Eye (tissue), 1 donor: ENCODE data around the gene GRID1.

Source experiments
- DNase-seq: peaks from one replicate; pipeline ENCODE4 v3.0.0-alpha.2; 2015

Gene GRID1

GRCh38 chr10:86164174-86164774 is 202.3 kb downstream of the GRID1 start:
- no peak for DNase-seq

GRCh38 chr10:86163522-86164173 is 202.9 kb downstream of the GRID1 start:
- peak; percentile 62 for DNase-seq

GRCh38 chr10:86162696-86163400 is 203.7 kb downstream of the GRID1 start:
- DNase-seq: no peak

DNA sequence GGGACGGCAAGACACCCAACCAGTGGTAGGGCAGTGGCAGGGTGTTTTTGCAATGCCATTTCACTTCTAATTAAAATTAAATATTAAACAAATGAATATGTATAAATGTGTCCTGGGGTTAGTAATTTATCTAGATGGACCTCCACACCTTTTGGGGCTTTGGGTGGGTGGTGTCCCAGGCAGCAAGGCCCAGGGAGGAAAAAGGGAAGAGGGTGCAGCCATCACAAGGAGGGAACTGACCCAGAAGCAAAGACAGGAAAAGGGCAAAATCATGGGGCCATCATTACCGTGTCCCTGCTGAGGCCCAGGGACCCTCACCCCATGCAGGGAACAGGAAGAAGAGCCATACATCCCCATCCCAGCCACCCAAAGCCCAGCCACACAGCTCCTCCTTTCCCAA is 204.6 kb downstream of the GRID1 start:
- DNase-seq: no peak

GRCh38 chr10:86160890-86161585 is 205.6 kb downstream of the GRID1 start:
- no peak for DNase-seq

DNA sequence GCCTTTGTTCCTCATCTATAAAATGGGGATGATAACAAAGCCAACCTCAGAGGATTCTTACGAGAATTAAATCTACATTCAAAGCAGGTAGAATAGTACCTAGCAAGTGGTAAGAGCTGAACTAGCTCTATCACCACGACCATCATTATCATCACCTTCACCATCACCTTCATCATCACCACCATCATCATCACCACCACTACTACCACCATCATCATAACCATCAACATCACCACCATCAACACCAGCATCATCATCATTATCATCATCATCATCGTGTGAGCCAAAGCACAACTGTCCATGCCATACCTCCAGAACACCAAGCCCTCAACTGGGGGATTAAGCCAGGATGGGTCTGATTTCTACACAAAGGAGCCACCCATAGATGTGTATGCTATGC is 206.8 kb downstream of the GRID1 start:
- DNase-seq: no peak

DNA sequence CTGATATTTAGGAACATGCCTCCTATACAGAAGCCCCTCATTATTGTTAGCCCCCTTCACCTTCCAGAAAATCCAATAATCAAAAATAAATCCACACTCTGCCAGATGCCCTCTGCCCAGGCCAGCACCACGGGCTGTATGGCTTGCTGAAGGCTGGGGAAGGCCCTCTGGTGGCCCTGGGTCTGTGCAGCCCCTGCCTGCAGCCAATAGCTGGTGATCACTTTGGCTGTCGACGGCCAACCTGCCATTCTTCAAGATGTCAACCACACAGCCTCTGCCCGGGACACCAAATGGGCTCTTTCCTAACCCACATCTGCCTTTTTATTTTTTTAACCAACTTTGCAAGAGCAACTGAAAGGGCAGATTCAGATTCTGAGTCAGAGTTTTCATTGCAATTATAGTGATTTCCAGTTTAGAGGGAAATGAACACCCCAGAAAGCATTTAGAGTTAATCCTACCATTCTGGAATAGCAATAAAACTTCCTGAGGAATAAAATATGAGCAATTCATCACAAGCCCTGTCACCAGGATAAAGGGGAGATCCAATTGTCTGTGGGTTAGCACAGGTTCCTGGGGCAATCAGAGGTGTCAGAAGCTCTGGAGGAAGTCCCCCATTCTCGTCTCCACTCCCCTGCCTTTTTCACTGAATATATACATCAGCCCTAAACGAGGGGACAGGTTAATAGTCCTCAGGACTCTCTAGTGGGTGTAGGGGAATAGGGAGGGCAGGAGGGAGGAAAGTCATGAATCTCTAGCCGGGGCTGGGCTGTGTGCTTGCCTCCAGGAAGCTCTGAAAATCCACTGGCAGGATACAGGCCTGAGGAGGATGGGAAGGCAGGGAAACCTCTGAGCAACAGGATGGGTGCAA is 211.3 kb downstream of the GRID1 start:
- no peak for DNase-seq

GRCh38 chr10:86153751-86154150 is 212.8 kb downstream of the GRID1 start:
- DNase-seq: no peak

- no peak for DNase-seq
Measured at GRCh38 chr10:86152911-86153310, 213.7 kb downstream of the GRID1 start.

- no peak for DNase-seq
Measured at GRCh38 chr10:86152354-86152753, 214.2 kb downstream of the GRID1 start.

DNA sequence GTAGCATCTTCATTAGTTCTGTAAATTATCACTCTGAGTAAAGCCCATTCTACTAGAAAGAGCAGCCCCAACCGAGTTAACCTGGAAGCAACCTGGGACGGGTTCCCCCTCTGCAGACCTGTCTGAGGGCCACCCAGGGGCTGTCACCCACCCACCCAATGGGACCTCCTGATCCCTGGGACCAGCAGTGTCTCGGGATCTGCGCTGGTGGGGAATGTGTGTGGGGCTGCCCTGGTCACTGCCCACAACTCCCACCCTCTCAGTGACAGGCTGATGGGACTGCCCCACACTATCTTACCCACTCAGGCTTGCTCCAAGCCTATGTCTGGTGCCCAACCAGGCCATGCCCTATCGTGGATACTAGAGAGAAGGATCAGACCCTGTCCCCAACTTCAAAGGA is 215.0 kb downstream of the GRID1 start:
- DNase-seq: no peak

DNA sequence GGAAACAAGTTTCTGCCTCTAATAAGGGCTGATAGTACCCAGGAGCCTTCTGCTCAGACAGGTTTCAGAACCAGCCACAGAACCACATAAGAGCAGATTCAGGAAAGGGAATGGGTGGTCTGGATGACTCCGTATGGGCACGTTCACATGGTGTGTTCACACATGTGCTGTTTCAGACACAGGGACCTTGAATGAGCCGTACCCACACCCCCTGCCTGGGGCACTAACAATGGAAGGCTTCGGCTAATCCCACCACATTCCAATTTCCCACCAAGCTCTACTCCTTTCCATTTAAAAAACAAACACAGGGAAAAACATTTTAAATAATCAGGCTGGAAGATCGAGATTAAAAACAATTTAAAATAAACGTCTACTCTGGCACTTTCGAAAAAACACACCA is 217.3 kb downstream of the GRID1 start:
- DNase-seq: no peak

- no peak for DNase-seq
Measured at GRCh38 chr10:86148117-86148516, 218.5 kb downstream of the GRID1 start.

DNA sequence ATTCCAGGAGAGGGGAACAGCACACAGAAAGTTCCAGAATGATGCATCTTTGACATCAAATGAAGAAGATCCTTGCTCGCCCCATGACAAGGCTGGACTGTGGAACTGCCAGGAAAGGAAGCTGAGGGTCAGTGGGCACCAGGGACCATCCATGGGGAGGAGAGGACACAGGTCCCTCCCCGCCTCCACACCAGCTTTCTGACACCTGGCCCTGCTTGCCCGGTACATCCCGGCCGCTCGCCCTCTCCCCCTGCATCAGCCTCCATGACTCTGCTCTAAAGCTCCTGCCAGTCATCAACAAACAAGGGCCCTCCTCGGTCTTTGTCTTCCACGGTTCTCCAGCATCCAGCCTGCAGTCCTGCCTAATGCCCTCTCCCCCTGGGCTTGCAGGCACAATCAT is 222.3 kb downstream of the GRID1 start:
- DNase-seq: no peak

DNA sequence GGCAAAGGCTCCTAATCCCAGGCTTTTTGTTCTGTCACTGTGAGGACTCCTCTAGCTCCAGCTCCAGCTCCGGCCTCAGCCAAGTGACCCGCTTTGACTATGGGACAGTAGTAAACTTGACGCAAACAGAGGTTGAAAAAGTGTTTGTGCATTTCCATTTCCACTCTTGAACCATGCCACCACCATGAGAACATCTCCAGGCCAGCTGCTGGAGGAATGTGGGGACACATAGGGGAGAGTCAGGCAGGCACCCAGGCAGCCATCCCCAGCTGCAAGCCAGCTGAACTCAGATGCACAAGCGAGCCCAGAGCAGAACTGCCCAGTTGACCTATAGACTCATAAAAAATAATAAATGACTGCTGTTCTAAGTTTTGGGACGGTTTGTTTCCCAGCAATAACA is 224.7 kb downstream of the GRID1 start:
- DNase-seq: no peak

GRCh38 chr10:86139066-86139657 is 227.4 kb downstream of the GRID1 start:
- DNase-seq: peak; percentile 33

- no peak for DNase-seq
Measured at GRCh38 chr10:86138551-86139065, 228.0 kb downstream of the GRID1 start.

- DNase-seq: no peak
Measured at GRCh38 chr10:86137561-86137960, 229.0 kb downstream of the GRID1 start.

- DNase-seq: no peak
Measured at GRCh38 chr10:86136934-86137333, 229.7 kb downstream of the GRID1 start.

DNA sequence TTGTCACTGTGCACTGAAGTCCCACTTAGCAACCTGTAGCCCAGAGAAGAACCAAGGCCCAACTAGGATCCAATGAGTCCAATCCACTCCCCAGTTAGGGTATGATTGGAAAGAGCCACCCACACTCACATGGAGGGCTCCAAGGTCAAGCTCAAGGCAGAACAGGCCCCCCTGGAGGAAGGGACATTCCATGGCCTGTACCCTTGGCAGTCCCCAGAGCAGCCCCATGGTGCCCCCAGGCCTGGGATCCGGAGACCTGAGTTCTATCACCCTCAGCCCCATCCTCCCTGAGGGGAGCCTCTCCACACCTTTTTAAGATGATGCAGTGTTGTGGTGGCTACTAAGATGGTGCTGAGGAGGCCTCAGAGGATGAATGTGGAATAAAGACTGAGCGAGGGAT is 231.4 kb downstream of the GRID1 start:
- DNase-seq: no peak

DNA sequence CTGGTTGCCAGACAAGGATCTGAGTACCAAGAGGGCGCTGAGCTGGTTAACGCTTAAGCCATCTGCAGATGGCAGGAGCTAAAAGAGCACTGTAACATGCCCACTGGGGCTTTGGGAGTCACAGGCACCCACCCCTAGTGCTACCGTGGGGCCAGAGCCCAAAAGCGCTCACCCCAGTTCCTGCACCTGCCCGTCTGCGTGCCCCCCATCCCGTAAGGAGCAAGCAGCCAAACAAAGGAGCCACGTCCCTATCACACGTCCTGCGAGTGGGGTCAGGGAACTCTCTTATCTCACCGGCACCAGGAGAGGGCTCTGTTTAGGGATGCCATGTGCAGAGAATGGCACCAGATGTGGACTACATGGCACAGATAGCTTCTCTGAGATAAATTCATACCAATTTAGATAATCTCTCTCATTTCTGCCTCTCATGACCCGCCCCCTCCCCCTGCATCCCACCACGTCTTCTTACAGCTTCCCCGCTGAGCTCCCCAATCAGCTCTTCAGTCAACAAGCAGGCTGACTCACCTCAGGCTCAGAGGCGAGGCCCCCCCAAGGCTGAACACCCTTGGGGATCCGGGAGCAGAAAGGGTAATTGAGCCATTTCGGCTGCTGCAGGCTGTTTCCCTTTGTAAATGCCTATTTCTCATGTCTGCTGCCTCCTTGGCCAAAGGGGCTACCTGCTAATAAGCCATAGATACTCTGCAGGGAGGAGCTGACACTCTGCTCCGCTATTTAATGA is 235.7 kb downstream of the GRID1 start:
- no peak for DNase-seq
